Hypothalamus (tissue), 51 donors: ENCODE measurements around the gene DRP2.
"Not testable (repeated sequence)": the region's sequence is repeated elsewhere in the genome, so short reads cannot be mapped to it uniquely, and the experiment has no call there.

ENCODE experiments used
- DNase-seq, 51 donors: peaks; one replicate each; lab custom pipeline; 2025; lab: John Stamatoyannopoulos, UW

Gene DRP2

GRCh38 chrX:101237041-101237440, 17.5 kb downstream of the DRP2 start:
- no peak for DNase-seq

GRCh38 chrX:101241531-101241930, 21.9 kb downstream of the DRP2 start:
- DNase-seq: no peak

GRCh38 chrX:101252634-101253033, 33.0 kb downstream of the DRP2 start:
- no peak for DNase-seq

GRCh38 chrX:101257448-101258258, 38.1 kb downstream of the DRP2 start:
- no peak for DNase-seq

- DNase-seq: no peak
Measured at GRCh38 chrX:101258259-101258581, 38.6 kb downstream of the DRP2 start.

GRCh38 chrX:101260435-101260834, 40.8 kb downstream of the DRP2 start:
- DNase-seq: no peak

GRCh38 chrX:101262590-101262989, 43.0 kb downstream of the DRP2 start:
- no peak for DNase-seq

GRCh38 chrX:101263766-101264165, 44.2 kb downstream of the DRP2 start:
- no peak for DNase-seq

GRCh38 chrX:101265869-101266428, 46.4 kb downstream of the DRP2 start:
- DNase-seq: peak in 2 of 51 donors; percentile 8 to 40

- no peak for DNase-seq
Measured at GRCh38 chrX:101274198-101274597, 54.6 kb downstream of the DRP2 start.

GRCh38 chrX:101276238-101276637, 56.7 kb downstream of the DRP2 start:
- peak in 1 of 51 donors; percentile 0 for DNase-seq

GRCh38 chrX:101287402-101287801, 67.8 kb downstream of the DRP2 start:
- peak in 1 of 51 donors; percentile 18 for DNase-seq

GRCh38 chrX:101290957-101291603, 71.5 kb downstream of the DRP2 start, which contains the start of gene TAF7L:
Gene TAF7L, minus strand, starts transcription at chrX:101291334. Its CDS starts 3,791 bp downstream, at chrX:101287543.
- DNase-seq: peak in 1 of 51 donors; percentile 1

- not testable (repeated sequence) for DNase-seq
Measured at GRCh38 chrX:101295603-101296002, 76.0 kb downstream of the DRP2 start.

- DNase-seq: no peak
Measured at GRCh38 chrX:101303790-101304189, 84.2 kb downstream of the DRP2 start.
